Upper lobe of right lung (tissue), 1 donor: ENCODE results near the gene PBOV1. TPM values are rescaled to one million over a fixed set of nuclear protein-coding genes. Genes with fewer than 3 reads are reported as not detected.

Source experiments
- ATAC-seq: fragments of 200-7000 bp; cut with Tn5 transposase; one replicate; pipeline ENCODE4 v1.9.1; 2020; ENCODE audit warnings: mild to moderate bottlenecking, moderate library complexity
- DNase-seq: peaks from one replicate; pipeline ENCODE4 v3.0.0-alpha.2; 2020
- H3K27ac ChIP-seq: fragments of 200-600 bp; one replicate; pipeline ENCODE4 v1.8.0; 2022
- H3K27me3 ChIP-seq: fragments of 200-600 bp; one replicate; pipeline ENCODE4 v1.8.0; 2022; ENCODE audit warnings: mild to moderate bottlenecking
- H3K36me3 ChIP-seq: fragments of 200-600 bp; one replicate; pipeline ENCODE4 v1.8.0; 2022
- H3K4me1 ChIP-seq: fragments of 200-600 bp; one replicate; pipeline ENCODE4 v1.8.0; 2022
- H3K4me3 ChIP-seq: fragments of 200-600 bp; one replicate; pipeline ENCODE4 v1.8.0; 2022; ENCODE audit warnings: mild to moderate bottlenecking
- H3K9me3 ChIP-seq: fragments of 200-600 bp; one replicate; pipeline ENCODE4 v1.8.0; 2022
- intact Hi-C: fragments of 100-400 bp; cut with DNase I; formaldehyde crosslinking; loops from one replicate; pipeline ENCODE4 v1.11.0; 2022
- total RNA-seq: library from RNA; stranded (reverse); fragmentation: NEBNext Ultra II Directional; extraction: Animal tissue kit (Norgen Biotek cat#: 25700); gene quantifications from one replicate; pipeline ENCODE4 v1.2.1, GENCODE V29; 2021
- TF ChIP-seq, protein P1 (sequence below): fragments of 200-600 bp; IDR thresholded peaks from one replicate; pipeline ENCODE4 v1.8.0; 2022; ENCODE audit warnings: antibody characterized with exemption
- donor health status: DM: no; HTN: yes; CAD: no; lungs with severe emphysema.

Gene PBOV1
- total RNA-seq, 1 donor from 2014 or later: not detected

GRCh38 chr6:138239774-138240173 lies 21.5 kb upstream of the PBOV1 start:
- no peak overlapping the region for H3K4me3 ChIP-seq
- TF ChIP-seq, protein P1, sequence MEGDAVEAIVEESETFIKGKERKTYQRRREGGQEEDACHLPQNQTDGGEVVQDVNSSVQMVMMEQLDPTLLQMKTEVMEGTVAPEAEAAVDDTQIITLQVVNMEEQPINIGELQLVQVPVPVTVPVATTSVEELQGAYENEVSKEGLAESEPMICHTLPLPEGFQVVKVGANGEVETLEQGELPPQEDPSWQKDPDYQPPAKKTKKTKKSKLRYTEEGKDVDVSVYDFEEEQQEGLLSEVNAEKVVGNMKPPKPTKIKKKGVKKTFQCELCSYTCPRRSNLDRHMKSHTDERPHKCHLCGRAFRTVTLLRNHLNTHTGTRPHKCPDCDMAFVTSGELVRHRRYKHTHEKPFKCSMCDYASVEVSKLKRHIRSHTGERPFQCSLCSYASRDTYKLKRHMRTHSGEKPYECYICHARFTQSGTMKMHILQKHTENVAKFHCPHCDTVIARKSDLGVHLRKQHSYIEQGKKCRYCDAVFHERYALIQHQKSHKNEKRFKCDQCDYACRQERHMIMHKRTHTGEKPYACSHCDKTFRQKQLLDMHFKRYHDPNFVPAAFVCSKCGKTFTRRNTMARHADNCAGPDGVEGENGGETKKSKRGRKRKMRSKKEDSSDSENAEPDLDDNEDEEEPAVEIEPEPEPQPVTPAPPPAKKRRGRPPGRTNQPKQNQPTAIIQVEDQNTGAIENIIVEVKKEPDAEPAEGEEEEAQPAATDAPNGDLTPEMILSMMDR: no peak
- no peaks in the 10 kb centered on the region for H3K4me1 ChIP-seq
- no peaks in the 10 kb centered on the region for H3K9me3 ChIP-seq
- ATAC-seq (no peak), DNase-seq (no peak)
- H3K36me3 ChIP-seq: no peaks in the 10 kb centered on the region
- intact Hi-C loops: no loop called here
- no peak overlapping the region for H3K27ac ChIP-seq
- H3K27me3 ChIP-seq: no peaks in the 10 kb centered on the region

DNA sequence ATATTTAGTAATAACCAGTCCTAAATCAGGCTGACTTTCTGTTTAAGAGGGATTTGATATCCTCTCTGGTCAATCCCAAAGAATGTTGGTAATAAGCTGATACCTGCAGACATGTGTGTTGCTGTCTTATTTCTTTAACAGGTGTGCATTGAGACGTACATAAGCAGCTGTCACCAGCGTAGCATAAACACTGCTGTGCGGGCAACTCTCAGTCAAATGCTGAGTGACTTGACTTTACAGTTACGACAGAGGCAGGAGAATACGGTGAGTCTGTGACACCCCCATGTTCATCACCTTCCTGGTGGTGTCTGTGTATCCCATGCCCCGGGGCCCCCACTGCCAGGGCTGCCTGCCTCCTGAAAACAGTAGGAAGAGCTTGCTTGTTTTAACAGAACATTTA lies 20.1 kb upstream of the PBOV1 start:
- H3K36me3 ChIP-seq: no peaks in the 10 kb centered on the region
- H3K27ac ChIP-seq: no peak overlapping the region
- intact Hi-C loops: no loop called here
- ATAC-seq (no peak), DNase-seq (no peak)
- no peaks in the 10 kb centered on the region for H3K27me3 ChIP-seq
- TF ChIP-seq, protein P1: no peak
- no peaks in the 10 kb centered on the region for H3K9me3 ChIP-seq
- no peaks in the 10 kb centered on the region for H3K4me1 ChIP-seq
- H3K4me3 ChIP-seq: no peak overlapping the region

DNA sequence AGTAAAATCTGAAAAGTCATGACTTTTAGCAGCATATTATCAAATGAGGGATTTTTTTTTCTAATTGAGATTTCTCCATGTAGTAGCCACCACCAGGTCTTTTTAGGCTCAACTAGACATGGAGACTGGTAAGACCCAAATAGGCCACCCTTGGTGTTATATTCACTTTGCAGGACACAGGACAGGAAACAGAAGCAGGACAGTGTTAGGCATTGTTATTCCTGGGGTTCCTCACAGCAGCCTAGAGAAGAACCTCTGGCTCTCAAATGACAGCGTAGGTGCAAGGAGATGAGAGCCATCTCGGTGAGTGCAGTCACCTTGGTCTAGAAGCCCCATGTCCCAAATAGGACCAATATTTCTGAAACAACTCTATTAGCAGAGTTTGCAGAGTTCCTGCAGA lies 19.2 kb upstream of the PBOV1 start:
- DNase-seq: no peak
- Histone ChIP-seq H3K27me3 (no peaks in the 10 kb centered on the region), H3K4me1 (no peaks in the 10 kb centered on the region), H3K9me3 (no peaks in the 10 kb centered on the region), H3K4me3 (no peak overlapping the region), H3K36me3 (no peaks in the 10 kb centered on the region), H3K27ac (no peak overlapping the region)
- intact Hi-C loops: no loop called here
- TF ChIP-seq, protein P1: no peak
- ATAC-seq: no peak

DNA sequence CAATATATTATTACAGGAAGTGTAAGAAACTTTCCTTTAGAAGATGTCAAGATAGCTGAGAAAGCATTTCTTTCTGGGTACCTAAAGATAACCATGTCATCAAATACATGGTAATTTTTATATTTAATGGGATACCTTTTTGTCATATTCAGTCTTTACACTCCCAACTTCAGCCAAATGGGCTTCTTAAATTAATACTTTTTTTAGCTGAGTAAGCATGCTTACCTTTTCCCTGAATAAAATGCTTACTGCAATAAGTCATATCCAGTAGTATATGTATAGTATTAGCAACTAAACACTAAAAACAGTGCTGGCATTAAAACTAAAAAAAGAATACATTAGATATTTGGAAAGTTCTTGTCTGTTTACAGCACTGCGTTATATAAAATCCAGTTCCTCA lies 17.4 kb upstream of the PBOV1 start:
- no peaks in the 10 kb centered on the region for H3K4me1 ChIP-seq
- H3K27me3 ChIP-seq: no peaks in the 10 kb centered on the region
- H3K4me3 ChIP-seq: no peak overlapping the region
- no peak for DNase-seq
- H3K27ac ChIP-seq: no peak overlapping the region
- no peaks in the 10 kb centered on the region for H3K36me3 ChIP-seq
- ATAC-seq: no peak
- intact Hi-C loops: no loop called here
- H3K9me3 ChIP-seq: no peaks in the 10 kb centered on the region
- TF ChIP-seq, protein P1: no peak

- Histone ChIP-seq H3K9me3 (no peaks in the 10 kb centered on the region), H3K27me3 (no peaks in the 10 kb centered on the region), H3K4me3 (no peak overlapping the region), H3K4me1 (no peaks in the 10 kb centered on the region), H3K36me3 (no peaks in the 10 kb centered on the region), H3K27ac (no peak overlapping the region)
- DNase-seq: no peak
- TF ChIP-seq, protein P1: no peak
- intact Hi-C loops: no loop called here
- no peak for ATAC-seq
These were observed 16.9 kb upstream of the PBOV1 start for GRCh38 chr6:138235205-138235604.

DNA sequence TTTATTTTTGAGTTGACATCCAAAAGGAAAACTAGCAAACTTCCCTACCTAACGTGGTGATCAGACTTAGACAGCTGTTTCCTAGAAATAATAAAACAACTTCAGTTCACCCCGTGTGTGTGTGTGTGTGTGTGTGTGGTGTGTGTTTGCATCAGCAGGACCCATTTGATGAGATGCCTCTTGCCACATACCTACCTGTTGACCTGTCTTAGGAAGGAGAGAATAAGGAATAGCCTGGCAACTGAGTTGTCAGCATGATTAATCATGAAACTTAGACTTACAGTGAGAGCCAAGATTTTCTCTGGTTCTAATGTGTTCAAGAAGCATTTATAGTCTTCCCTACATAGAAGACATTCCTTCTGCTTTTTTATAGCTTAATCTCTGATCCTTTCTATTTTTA lies 16.1 kb upstream of the PBOV1 start:
- DNase-seq (no peak), ATAC-seq (no peak)
- Histone ChIP-seq H3K4me3 (no peak overlapping the region), H3K36me3 (no peaks in the 10 kb centered on the region), H3K9me3 (no peaks in the 10 kb centered on the region), H3K27ac (no peak overlapping the region), H3K27me3 (no peaks in the 10 kb centered on the region), H3K4me1 (no peaks in the 10 kb centered on the region)
- intact Hi-C loops: no loop called here
- TF ChIP-seq, protein P1: no peak
